NCI-H748 (cell line): ENCODE data around the gene ATP2A3.
A peak's percentile ranks its signal among the peaks of the same experiment; 100 is the strongest.
"Not testable (repeated sequence)": the region's sequence is repeated elsewhere in the genome, so short reads cannot be mapped to it uniquely, and the experiment has no call there.

ENCODE experiments used
- DNase-seq: peaks from one replicate; lab custom pipeline; 2025; ENCODE audit not compliant: unreplicated experiment; lab: John Stamatoyannopoulos, UW

Gene ATP2A3

DNA sequence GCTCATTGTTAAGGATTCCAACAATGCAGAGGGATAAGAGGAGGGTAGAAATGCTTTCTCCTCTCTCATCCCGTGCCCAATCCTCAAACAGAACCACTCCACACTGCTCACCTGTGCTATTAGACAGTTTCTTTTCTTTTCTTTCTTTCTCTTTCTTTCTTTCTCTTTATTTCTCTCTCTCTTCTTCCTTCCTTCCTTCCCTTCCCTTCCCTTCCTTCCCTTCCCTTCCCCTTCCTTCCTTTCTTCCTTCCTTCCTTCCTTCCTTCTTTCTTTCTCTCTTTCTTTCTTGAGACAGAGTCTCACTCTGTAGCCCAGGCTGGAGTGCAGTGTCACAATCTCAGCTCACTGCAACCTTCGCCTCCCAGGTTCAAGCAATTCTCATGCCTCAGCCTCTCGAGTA, 27.5 kb upstream of the ATP2A3 start:
- not testable (repeated sequence) for DNase-seq

DNA sequence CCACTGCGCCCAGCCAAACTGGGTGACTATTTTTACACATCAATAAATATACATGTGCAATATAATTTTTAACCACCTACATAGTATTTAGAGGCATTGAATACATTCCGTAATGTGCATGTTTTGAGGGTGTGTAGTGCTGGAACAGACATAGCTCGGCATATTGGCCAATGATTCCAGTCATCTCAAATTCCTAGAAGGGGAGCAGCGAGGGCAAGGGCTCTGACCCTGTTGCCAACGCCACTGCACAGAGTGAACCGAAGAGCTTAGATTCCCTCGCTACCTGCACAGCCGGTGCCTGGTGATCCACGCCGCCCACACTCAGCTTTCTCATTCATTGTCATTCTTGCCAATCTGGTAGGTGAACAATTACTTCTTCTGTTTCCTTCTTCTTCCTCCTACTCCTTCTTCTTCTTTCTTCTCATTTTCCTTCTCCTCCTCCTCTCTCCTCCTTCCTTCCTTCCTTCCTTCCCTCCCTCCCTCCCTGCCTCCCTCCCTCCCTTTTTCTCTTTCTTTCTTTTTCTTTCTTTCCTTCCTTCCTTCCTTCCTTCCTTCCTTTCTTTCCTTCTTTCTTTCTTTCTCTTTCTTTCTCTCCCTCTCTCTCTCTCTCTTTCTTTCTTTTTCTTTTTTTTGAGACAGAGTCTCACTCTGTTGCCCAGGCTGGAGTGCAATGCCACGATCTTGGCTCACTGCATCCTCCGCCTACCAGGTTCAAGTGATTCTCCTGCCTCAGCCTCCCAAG, 26.3 kb upstream of the ATP2A3 start:
- DNase-seq: no peak

DNA sequence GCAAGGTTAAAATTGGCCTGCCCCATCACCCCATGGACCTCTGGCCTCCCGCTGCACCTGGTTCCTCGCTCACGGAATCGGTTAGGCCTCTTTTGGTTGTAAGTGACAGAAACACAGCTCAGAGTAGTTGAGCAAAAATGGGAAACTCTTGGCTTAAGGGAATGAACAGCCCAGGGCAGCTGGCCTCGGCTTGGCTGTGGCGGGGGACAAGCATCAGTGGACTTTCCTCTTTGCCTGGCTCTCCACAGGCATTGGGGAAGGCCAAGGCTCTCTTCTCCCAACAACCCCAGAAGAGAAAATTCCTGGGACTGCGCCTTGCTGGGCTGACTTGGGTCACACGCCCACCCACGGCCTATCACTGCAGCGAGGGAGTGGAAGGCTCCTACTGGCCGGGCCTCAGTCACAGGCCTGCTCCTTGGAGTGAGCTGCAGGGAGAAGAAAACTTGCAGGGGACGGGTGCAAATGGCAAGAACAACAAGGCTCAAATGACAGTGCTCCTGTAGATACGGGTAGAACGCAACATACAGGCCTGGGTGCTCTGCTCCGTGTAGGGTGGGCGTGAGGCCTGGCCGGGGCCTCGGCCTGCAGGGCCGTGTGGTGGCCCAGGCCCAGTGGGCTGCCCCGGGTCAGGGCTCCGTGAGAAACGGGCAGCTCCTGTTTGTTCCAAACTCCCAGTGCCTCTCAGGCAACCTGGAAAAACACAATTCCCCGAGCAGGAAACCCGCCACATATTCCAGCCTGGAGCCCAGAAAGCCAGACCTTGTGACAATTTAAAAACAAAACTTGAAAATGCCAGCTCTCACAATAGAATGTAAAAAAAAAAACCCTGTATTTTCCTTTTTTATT, 25.0 kb upstream of the ATP2A3 start:
- DNase-seq: no peak

DNA sequence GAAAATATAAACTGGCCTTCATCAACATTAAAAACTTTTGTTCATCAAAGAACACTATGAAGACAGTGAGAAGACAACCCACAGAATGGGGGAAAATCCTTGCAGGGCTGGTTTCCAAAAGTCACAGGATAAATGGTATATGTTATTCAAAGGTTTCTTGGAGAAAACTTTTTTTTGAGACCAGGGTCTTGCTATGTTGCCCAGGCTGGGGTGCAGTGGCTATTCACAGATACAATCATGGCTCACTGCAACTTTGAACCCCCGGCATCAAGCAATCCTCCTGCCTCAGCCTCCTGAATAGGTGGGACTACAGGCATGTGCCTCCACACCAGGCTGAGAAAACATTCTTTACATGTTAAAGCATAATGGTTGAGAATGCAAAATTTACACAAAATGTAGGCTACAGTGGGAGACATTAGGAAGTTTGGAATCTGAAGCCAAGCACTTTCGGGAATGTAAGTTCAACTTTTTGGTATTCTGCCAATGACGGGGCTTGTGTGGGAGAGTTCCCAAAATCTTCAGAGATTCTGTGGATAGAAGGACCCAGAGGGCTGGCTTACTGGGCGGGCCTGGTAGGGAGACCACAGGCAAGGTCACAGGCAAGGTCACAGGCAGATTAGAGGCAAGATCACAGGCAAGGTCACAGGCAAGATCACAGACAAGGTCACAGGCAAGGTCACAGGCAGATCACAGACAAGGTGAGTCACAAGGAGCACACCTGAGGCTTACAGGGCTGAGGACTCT, 24.2 kb upstream of the ATP2A3 start:
- DNase-seq: no peak

DNA sequence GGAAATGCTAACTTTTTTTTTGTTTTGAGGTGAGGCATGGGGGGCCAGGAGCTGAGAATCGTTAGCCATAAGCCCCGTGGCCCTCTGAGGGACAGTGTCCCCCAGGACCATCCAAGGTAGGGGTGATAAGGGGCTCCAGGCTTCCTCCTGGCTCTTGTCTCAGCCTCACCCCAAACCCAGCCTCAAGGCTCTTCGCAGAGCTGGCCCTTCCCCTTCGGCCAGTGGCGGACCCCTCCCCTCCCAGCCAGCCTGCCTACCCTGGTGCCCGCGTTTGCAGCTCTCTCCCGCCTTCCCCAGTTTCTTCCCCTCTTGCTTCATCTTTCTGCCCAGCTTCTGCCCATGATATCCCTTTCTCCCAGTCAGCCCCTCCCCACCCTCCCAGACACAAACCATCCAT, 22.7 kb upstream of the ATP2A3 start:
- DNase-seq: no peak

DNA sequence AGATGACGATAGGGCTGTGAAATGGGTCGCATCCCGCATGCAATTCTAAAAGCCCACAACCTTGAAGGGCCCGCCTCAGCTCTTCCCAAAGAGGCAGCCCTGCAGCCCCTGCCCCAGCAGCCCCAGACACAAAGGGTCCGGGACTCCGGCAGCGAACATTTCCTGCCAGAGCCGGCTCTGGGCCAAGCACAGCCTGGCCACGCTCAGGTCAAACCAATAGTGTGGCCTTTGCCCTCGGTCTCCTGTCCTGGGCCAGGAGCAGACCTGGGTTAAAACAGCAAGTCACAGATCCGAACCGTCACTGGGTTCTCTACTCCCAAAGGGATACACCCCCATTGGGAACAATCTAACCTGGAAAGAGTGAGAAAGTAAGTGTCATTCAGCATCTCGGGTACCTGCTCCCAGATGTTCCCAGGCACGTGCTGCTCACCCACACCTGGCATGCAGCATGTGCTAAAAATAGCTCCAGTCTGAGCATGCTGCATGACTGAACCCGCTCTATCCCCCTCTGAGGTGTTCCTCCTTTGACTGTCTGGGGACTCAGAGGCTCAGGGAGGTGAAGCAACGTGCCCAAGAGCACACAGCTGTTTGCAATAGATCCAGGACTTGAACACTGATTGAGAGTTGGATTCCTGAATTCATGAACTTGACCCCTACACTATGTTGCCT, 22.2 kb upstream of the ATP2A3 start:
- no peak for DNase-seq

DNA sequence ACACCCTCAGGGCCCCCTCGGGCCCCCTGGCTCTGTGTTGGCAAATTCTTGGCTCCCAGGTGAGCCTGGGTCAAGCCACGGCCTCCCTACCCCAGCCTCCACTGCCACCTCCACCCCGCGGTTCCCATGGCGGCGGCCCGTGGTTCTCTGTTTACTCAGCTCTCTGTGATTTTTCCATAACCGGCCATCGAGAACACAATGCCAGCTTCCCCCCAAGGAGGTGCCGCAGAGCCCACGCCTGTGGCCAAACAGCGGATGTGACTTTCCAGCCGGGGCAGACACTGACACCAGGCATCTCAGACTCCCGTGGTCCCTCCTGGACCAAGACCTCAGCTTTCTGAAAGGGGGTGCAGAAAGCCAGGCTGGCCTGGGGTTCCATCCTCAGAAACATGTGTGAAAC, 21.6 kb upstream of the ATP2A3 start:
- peak; percentile 43 for DNase-seq

DNA sequence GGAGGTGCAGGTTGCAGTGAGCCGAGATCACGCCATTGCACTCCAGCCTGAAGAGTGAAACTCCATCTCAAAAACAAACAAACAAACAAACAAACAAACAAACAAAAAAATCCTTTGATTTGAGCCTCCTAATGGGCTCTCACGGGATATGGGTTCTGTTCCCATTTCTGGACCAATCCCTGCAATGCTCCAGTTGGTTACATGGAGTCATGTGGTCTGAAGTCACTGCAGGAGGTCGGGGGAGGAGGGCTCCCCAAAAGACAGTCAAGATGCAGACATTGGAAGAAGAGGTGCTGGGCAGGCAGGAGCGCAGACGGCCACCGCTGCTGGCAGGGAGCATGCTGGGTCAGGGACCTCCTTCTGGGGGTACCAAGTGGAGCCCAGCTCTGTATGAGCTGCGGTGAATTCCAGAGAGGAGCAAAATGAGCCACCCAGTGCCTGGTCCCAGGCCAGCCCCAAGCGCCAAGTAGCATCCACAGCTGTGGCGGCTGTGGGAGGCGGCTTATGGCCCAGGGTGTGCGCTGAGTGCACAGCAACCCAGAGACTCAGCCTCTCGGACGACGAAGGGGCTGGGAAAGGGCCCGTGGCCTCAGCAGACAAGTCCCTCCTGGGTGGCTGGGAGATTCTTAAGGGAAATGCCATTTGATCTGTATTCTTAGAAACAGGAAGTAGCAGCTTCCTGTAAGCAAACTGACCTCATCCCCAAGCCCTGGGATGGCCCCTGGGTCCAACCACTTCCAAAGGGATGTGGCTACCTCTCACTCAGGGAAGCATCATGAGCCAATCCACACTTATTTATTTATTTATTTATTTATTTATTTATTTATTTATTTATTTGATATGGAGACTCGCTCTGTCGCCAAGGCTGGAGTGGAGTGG, 19.6 kb upstream of the ATP2A3 start:
- no peak for DNase-seq

DNA sequence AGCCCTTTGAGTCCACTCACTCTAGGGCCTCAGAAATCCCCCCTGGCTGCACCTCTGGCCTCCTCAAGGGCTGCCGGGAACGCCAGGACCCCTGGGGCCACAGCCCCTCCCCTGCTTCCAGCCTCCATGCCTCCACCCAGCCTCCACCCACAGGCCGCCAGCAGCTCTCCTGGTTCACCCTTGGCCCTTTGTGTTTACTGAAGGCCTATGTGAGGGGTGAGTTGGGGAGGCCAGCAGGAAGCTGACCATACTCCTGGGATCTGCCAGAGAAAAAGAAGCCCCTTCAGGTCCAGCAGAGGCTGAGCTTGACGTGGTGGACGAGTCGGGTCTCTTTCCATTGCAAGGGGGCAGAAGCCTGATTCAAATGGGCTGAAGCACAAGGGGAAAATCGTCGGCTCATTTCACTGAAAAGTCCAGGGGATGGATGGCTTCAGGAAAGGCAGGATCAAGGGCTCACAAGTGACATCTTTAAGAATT, 18.3 kb upstream of the ATP2A3 start:
- no peak for DNase-seq

DNA sequence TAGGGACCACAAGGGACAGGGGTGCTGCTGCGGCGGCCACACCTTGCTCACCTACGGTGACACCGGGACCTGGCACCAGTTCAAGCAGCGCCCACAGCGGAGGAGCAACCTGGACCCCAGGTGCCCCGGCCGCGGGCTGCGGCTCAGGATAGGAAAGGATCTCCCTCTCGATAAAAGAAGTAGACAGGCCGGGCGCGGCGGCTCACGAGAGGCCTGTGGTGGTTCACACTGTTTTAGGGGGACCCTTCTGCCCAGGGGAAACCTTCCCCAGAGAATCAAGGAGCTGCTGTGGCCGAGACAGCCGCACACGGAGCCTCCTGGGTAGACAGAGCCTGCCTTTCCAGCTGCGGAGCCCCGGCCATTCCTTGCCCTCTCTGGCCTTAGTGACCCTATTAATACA, 17.9 kb upstream of the ATP2A3 start:
- DNase-seq: no peak

DNA sequence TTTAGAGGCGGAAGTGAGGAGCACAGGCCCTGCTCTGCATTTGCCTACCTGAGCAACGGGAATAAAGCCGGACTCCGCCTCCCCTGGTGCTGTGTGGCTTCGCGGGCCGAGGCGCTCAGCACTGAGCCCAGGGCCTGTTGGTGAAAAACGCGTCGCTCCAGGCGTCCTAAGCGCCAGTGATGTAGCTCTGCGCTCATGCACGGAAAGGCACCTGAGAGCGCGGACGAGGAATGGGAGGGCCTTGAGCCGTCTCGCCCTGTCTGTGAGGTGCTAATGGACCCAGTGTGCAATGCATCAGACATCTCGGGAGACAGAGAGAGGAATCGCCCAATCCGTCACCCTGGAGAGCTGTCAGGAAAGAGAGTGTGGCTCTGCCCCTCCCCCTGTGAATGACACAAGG, 17.2 kb upstream of the ATP2A3 start:
- DNase-seq: no peak

DNA sequence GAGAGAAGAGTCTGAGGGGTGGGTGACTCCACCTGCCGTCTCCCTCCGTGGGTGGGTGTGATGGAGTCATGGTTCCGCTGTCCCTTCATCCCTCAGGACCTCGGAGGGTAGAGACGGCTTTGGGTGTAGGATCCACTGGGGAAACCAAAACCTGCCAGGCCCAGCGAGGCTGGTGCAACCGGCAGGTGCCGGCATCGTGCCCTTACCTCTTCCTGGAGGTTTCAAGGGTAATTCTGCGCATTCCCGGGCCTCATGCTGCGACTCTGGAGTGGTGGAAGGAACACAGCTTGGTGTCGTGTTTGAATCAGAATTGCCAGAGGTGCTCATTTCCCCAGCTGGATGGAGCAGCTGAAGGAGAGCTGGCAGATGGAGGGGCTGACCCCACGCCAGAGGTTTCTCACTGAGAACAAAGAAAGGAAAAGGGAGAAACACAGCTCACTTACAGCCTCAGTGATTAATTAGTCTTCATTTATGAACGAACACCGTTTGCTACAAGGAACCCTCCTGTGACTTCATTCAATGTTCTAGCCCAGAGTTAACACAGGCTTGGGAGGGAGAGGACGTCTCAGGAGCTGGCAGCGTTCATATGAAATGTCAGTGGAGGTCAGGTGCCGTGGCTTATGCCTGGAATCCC, 16.3 kb upstream of the ATP2A3 start:
- no peak for DNase-seq

DNA sequence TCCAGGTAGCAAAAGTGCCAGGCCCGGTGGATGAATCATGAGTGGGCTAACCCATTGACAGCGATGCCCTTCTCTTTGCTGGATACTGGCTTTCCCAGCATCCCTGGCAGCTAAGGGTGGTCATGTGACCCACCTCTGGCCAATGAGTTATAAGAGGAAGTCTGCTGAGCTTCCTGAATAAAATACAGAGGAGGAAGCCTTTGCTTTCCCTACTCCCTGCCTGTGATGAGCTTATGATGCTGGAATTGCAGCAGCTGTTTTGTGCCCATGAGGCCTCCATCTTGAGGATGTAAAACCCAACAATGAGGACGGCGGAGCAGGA, 15.0 kb upstream of the ATP2A3 start:
- no peak for DNase-seq

DNA sequence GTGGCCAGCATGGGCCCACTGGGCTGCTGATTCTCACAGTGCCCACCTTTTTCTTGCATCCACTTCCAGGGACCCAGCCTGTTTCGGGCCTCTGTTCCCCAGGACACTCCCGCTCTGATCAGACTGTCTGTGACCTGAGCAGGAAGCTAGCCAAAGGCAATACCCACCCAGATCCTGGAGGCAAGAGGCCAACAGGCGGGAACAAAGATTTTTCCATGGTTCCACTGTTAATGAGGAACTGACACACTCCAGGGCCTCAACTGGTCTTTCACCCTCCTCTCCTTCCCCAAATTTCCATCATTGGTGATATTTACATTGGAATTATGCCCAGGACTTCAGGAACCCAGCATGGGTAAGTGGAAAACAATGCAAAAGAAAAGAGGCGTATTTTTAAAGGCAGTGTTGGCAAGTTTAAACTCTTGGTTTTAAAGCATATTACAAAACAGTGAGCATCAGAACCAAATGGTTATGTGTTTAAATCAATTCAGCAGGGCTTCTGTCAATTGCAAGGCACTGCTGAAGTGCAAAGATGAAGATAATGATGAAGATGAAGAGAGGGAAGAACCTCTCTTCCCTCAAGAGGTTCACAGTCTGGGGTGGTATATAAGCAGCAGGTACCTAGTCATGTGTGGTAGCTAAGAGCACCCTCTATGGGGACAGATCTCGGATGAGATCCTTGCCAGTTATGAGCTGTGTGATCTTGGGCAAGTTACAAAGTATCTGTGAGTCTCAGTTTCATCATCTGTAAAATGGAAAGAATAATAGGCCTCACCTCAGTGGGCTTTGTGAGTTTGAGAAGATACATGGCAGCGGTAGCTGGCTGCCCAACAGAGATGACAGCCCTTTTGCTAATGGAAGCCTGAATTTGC, 14.4 kb upstream of the ATP2A3 start:
- DNase-seq: peak; percentile 28

DNA sequence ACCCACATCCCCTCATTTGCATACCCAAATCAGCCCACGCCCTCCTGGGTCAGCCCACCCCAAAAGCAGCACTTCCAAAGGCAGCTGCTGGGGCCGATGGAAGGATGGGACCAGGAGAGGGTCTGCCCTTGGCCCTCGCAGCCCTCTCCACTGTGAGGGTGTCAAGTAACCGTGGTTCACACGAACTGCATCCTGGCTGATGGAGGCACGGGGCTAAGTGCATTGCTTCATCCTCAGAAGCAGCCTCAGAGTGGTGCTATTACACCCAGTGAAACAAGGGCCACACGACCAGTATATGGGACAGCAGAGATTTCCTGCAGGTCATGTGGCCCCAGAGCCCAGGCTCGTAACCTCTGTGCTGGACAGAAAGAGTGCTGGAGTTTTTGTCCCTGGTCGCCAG, 13.2 kb upstream of the ATP2A3 start:
- no peak for DNase-seq

DNA sequence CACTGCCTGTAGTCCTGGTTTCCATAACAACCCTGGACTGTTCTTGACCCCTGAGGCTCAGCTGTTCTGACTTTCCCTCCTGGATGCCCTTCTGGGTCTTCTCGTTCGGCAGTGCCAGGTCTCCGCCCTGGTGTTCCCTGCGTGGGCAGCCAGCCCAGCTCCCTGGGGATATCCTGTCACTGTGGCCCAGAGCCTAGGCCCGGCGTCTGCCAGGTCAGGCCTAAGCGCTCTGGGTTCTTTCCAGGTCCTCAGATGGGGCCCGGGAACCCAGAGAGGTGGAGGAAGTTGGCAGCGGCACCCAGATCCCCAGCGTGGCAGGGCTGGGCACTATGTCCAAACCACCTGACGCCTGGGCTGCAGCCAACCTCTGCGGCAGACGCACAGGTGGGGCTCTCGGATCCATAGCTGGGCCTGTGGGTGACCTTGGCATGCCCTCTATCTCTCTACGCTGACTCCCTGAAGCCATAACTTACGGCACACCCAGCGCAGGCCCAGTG, 12.5 kb upstream of the ATP2A3 start:
- no peak for DNase-seq

DNA sequence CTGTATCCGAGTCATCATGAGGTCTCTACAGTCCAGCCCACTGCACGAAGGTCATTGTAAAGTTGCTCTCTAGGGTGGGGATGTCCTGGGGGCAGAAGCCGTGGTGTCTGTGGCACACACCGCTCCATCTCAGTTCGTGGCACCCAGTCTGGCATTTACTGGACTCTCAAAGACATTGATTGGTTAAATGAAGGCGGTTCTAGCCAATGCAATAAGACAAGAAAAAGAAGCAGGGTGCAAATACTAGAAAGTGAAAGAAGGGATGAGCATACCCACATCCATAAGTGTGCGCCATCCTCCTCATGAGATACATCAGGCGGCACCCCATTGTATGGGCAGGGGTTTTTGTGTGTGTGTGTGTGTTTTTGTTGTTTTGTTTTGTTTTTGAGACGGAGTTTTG, 10.7 kb upstream of the ATP2A3 start:
- DNase-seq: no peak

DNA sequence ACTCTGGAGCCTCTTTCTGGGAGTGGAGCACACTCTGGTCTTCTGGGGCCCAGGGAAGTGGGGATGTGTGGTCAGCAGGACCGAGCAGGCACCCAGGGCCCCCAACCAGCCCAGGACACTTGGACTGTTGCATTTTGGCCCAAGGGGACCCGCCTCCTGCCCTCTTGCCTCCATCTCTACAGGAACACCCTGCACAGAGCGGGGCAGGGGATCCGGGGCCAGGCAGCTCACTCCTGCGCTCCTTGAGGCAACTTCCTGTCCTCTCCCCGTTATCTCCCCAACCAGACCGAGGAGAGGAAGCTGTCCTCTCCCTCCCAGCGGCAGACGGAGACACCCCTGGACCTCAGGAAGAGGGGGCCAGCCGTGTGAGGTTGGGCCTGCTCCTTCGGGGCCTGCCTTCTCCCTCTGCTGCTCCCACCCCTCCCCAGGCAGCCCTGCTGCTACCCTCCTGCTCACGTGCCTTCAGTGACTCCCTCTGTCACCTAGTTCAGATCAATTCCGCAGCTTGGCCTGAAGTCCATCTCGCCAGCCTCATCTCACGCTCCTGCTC, 10.0 kb upstream of the ATP2A3 start:
- no peak for DNase-seq
